Skeletal muscle satellite cell (primary cell): Measurements from ENCODE around the gene ATOX1.
"Not testable (repeated sequence)": the region's sequence is repeated elsewhere in the genome, so short reads cannot be mapped to it uniquely, and the experiment has no call there.

Source experiments
- H3K27me3 ChIP-seq: 2 replicates; pipeline ENCODE4 v1.7.0; 2013; ENCODE audit warnings: low read length; ENCODE audit not compliant: control insufficient read depth, insufficient read depth
- H3K36me3 ChIP-seq: 2 replicates; pipeline ENCODE4 v1.7.0; 2013; ENCODE audit warnings: mild to moderate bottlenecking, control low read depth, low read length; ENCODE audit not compliant: insufficient read depth
- H3K4me1 ChIP-seq: 2 replicates; pipeline ENCODE4 v1.7.0; 2013; ENCODE audit warnings: low read length; ENCODE audit not compliant: control insufficient read depth, insufficient read depth
- H3K4me2 ChIP-seq: 2 replicates; pipeline ENCODE4 v1.7.0; 2013; ENCODE audit warnings: mild to moderate bottlenecking, low read length
- H3K4me3 ChIP-seq: 2 replicates; pipeline ENCODE4 v1.7.0; 2013; ENCODE audit warnings: low read length
- H3K9ac ChIP-seq: 2 replicates; pipeline ENCODE4 v1.7.0; 2013; ENCODE audit warnings: mild to moderate bottlenecking, low read depth, low read length, moderate library complexity
- H3K9me3 ChIP-seq: replicated peaks from 2 replicates; pipeline ENCODE4 v1.7.0; 2013; ENCODE audit warnings: mild to moderate bottlenecking, control low read depth, low read length

The ATOX1 gene

DNA sequence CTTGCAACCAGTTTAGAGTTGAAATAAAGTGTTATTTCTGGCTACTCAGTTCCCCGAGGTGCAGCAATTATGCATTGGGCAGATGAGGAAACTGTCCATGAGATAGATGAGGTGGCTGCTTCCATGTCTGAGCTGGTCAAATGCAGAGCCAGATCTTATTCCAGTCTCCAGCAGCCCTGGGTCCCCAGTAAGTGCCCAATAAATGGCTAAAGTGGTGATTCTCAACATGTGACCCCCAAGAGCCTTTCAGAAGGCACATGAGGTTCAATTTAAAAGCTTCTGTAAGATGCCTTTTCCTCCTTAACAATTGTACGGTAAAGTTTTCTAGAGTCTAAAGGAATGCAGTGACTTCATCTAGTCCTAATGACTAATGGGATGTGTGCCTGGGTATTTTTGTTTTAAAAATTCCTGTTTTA lies 17.5 kb downstream of the ATOX1 start:
- peak overlapping the region; percentile 85 for H3K9ac ChIP-seq
- H3K4me3 ChIP-seq, result peak overlapping the region; percentile 57
- peaks cover 72% of the 10 kb centered on the region for H3K4me1 ChIP-seq
- no peaks in the 10 kb centered on the region for H3K9me3 ChIP-seq
- H3K27me3 ChIP-seq, result no peaks in the 10 kb centered on the region
- H3K36me3 ChIP-seq, result peaks cover 8% of the 10 kb centered on the region
- H3K4me2 ChIP-seq, result peak overlapping the region; percentile 75

DNA sequence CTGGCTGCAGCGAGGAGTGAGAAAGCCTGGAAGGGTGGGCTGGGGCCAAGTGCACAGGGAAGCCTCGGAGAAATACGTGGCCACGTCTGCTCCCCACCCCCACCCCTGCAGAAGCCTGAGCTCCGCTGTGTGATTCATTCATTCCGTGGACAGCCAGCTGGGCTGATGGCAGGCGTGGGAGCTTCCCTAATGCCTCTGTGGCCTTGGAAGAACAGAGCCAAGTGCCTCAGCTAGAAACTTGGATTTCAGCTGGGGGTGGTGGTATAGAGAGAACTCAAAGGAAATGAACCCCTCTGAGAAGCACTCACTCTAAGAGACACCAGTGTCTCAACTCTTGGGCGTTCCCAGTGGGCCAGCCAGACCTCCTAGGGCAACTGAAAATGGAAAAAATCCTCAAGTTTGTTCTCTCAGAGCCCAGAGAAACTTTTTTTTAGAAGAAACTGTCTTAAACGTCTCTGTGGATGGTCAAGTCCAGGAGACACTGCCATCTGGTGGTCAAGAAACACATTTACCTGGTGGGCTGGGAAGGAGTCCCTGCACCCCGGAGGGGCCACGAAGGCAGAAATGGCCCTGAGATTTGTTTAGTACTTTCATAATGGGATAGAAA lies 18.0 kb downstream of the ATOX1 start:
- peaks cover 67% of the 10 kb centered on the region for H3K4me1 ChIP-seq
- H3K27me3 ChIP-seq, result no peaks in the 10 kb centered on the region
- peak overlapping the region; percentile 85 for H3K9ac ChIP-seq
- H3K4me2 ChIP-seq, result peak overlapping the region; percentile 75
- peaks cover 8% of the 10 kb centered on the region for H3K36me3 ChIP-seq
- peak overlapping the region; percentile 57 for H3K4me3 ChIP-seq
- no peaks in the 10 kb centered on the region for H3K9me3 ChIP-seq

GRCh38 chr5:151739939-151740335 lies 18.5 kb downstream of the ATOX1 start:
- Histone ChIP-seq H3K9ac (peak overlapping the region; percentile 85), H3K9me3 (no peaks in the 10 kb centered on the region), H3K4me3 (peak overlapping the region; percentile 57), H3K4me2 (peak overlapping the region; percentile 75), H3K36me3 (peaks cover 8% of the 10 kb centered on the region), H3K27me3 (no peaks in the 10 kb centered on the region), H3K4me1 (peaks cover 62% of the 10 kb centered on the region)

- no peaks in the 10 kb centered on the region for H3K27me3 ChIP-seq
- H3K9me3 ChIP-seq, result no peaks in the 10 kb centered on the region
- H3K4me2 ChIP-seq, result peak overlapping the region; percentile 75
- peaks cover 8% of the 10 kb centered on the region for H3K36me3 ChIP-seq
- H3K4me3 ChIP-seq, result peak overlapping the region; percentile 57
- peaks cover 56% of the 10 kb centered on the region for H3K4me1 ChIP-seq
- H3K9ac ChIP-seq, result peak overlapping the region; percentile 85
Measured at GRCh38 chr5:151739395-151739794, 19.0 kb downstream of the ATOX1 start.

DNA sequence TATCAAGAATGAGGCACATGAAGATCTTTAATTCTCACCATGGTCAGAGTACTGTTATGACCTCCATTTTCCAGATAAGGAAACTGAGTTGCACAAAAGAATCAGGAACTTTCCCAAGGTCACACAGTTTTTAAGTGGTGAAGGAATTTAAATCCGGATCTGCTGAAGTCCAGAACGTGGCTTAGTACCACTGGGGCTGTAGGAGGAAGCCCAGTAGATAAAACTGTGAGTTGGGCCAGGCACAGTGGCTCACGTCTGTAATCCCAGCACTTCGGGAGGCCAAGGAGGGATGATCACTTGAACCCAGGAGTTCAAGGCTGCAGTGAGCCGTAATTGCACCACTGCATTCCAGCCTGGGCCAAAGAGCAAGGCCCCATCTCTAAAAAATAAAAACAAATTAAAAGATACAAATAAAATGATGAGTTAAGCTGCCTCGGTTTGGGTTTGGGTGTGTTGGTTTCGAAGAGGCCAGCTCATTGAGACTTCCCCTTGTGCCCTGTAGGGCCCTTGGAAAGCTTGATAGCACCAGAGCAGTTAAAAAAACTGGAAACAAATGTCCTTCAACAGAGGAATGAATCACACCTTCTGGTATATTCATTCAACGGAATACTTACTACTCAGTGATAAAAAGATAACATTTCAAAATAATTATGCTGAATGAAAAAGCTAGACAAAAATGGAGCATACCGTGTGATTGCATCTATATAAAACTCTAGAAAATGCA lies 20.1 kb downstream of the ATOX1 start:
- Histone ChIP-seq H3K4me1 (peaks cover 53% of the 10 kb centered on the region), H3K9me3 (no peaks in the 10 kb centered on the region), H3K4me2 (no peak overlapping the region), H3K36me3 (peaks cover 8% of the 10 kb centered on the region), H3K9ac (no peak overlapping the region), H3K27me3 (no peaks in the 10 kb centered on the region), H3K4me3 (no peak overlapping the region)

GRCh38 chr5:151737431-151737830 lies 21.0 kb downstream of the ATOX1 start:
- no peak overlapping the region for H3K4me3 ChIP-seq
- H3K4me1 ChIP-seq, result peaks cover 44% of the 10 kb centered on the region
- no peaks in the 10 kb centered on the region for H3K27me3 ChIP-seq
- H3K9ac ChIP-seq, result no peak overlapping the region
- no peaks in the 10 kb centered on the region for H3K9me3 ChIP-seq
- H3K4me2 ChIP-seq, result no peak overlapping the region
- peaks cover 2% of the 10 kb centered on the region for H3K36me3 ChIP-seq

DNA sequence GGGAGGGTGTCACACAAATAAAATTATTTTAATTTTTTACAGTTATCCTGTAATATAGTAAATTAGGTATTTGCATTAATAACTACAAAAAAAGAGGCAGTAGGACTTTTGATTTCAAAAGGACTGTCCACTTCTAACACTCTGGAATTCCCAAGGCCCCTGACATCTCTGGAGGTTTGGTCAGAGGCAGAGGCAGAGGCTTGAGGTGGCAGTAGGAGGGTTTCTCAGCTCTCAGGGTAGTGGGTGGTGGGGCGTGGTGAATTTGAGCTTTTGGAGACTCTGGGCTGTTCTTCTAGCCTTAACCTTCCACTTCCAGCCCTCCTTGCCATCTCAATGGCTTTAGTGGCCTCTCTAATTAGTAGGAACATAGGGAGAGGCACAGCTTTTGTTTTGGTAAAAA lies 22.8 kb downstream of the ATOX1 start:
- no peak overlapping the region for H3K4me2 ChIP-seq
- no peaks in the 10 kb centered on the region for H3K9me3 ChIP-seq
- peaks cover 29% of the 10 kb centered on the region for H3K4me1 ChIP-seq
- no peak overlapping the region for H3K9ac ChIP-seq
- H3K4me3 ChIP-seq, result no peak overlapping the region
- no peaks in the 10 kb centered on the region for H3K36me3 ChIP-seq
- H3K27me3 ChIP-seq, result no peaks in the 10 kb centered on the region

DNA sequence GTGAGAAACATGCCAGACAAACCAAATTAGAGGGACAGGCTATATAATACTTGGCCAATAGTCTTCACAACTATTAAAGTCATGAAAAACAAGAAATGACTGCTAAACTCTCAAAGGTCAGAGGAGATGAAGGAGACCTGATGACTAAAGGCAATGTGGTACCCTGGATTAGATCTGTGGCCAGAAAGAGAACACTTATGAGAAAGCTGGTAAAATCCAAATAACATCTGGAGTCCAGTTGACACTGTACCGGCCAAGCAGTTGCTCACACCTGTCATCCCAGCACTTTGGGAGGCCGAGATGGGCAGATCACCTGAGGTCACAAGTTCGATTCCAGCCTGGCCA lies 24.4 kb downstream of the ATOX1 start:
- no peak overlapping the region for H3K9ac ChIP-seq
- H3K4me3 ChIP-seq, result no peak overlapping the region
- H3K9me3 ChIP-seq, result no peaks in the 10 kb centered on the region
- H3K36me3 ChIP-seq, result no peaks in the 10 kb centered on the region
- no peak overlapping the region for H3K4me2 ChIP-seq
- peaks cover 14% of the 10 kb centered on the region for H3K4me1 ChIP-seq
- no peaks in the 10 kb centered on the region for H3K27me3 ChIP-seq

DNA sequence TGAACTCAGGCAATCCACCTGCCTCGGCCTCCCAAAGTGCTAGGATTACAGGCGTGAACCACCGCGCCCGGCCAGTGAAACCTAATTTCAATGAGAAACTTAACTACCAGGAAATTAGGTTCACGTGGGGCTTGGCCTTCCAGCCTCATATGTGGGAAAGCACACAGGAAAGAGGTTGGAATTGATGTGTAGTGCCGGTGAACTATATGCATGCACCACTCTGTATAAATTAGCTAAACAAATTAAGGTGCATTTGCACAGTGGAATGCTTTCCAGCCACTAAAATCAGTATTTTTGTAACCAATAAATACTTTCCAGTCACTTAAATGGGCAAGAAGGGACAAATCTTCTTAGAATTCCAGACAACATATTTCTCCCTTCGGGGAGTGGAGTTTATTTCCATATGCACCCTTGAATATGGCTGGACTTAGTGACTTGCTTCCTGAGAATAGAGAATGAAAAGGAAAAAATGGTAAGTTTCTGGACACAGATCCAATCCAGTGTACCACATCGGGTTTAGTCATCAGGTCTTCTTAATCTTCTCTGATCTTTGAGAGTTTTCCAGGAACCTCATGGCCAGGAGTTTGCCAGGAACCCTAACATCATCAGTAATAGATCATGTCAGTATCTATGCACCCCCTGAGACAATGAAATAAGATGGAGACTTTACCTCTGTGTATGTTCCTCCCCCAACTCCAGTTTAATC lies 24.9 kb downstream of the ATOX1 start:
- Histone ChIP-seq H3K27me3 (no peaks in the 10 kb centered on the region), H3K36me3 (no peaks in the 10 kb centered on the region)

GRCh38 chr5:151730381-151730780 lies 28.1 kb downstream of the ATOX1 start:
- Histone ChIP-seq H3K4me1 (peaks cover 2% of the 10 kb centered on the region), H3K4me3 (no peak overlapping the region), H3K9me3 (no peaks in the 10 kb centered on the region), H3K4me2 (no peak overlapping the region), H3K9ac (no peak overlapping the region), H3K27me3 (no peaks in the 10 kb centered on the region), H3K36me3 (no peaks in the 10 kb centered on the region)

More for the DNA sequence above, 24.9 kb downstream of the ATOX1 start:
- no peaks in the 10 kb centered on the region for H3K9me3 ChIP-seq
- H3K9ac ChIP-seq, result no peak overlapping the region
- no peak overlapping the region for H3K4me2 ChIP-seq
- no peak overlapping the region for H3K4me3 ChIP-seq
- H3K4me1 ChIP-seq, result peaks cover 8% of the 10 kb centered on the region

DNA sequence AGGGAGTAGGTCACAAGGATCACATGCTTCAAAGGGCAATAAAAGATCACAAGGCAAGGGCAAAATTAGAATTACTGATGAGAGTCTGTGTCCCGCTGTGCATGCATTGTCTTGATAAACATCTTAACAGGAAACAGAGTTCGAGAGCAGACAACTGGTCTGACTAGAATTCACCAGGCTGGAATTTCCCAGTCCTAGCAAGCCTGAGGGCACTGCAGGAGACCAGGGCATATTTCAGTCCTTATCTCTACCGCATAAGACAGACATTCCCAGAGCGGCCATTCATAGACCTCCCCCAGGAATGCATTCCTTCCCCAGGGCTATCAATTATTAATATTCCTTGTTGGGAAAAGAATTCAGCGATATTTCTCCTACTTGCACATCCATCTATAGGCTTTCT lies 28.8 kb downstream of the ATOX1 start:
- not testable (repeated sequence) for H3K27me3 ChIP-seq, H3K4me2 ChIP-seq, H3K9ac ChIP-seq, H3K36me3 ChIP-seq, H3K9me3 ChIP-seq, H3K4me3 ChIP-seq, H3K4me1 ChIP-seq
